H1 (cell line): ENCODE data around the gene TEAD1. TPM values are rescaled to one million over a fixed set of nuclear protein-coding genes. Genes with fewer than 3 reads are reported as not detected.

ENCODE experiments used
- CHD7 ChIP-seq: fragments of 300-600 bp; sonication (generic); IDR thresholded peaks from 2 replicates; pipeline ENCODE4 v1.7.1; 2012; ENCODE audit warnings: low read length, moderate library complexity, mild to moderate bottlenecking, inconsistent platforms; ENCODE audit not compliant: insufficient replicate concordance
- polyA plus RNA-seq, 7 experiments: library from polyadenylated mRNA; depleted of rRNA in 3 of 7; stranded (reverse) in 5 of 7; unstranded in 2 of 7; fragments of >200 nt in 5 of 7; fragments of 200-250 nt in 2 of 7; gene quantifications; 1 replicate in 5 of 7; 2 replicates in 1 of 7; 4 replicates in 1 of 7; pipeline versions ENCODE4 v1.2.1 to v1.2.3, GENCODE V29; 2011 to 2013; ENCODE audit warnings: missing spikeins in 2 of 7, mixed read lengths in 2 of 7
- total RNA-seq: library from RNA; stranded (reverse); fragmentation: NEBNext Ultra II Directional; extraction: Animal tissue kit (Norgen Biotek cat#: 25700); gene quantifications from 2 replicates; pipeline ENCODE4 v1.2.1, GENCODE V29; 2021

Gene TEAD1
- total and polyA plus RNA-seq, 2 of the 8 experiments (the other 6 are each of a cell fraction or from before 2014, with no cell fraction given) = 15.6 to 67.4 TPM

GRCh38 chr11:12901272-12901671 is 227.1 kb downstream of the TEAD1 start (continued):
- no peak for TF ChIP-seq CHD7
